D721Med (cell line): ENCODE measurements around the gene PTPN1.
"Not testable (repeated sequence)": the region's sequence is repeated elsewhere in the genome, so short reads cannot be mapped to it uniquely, and the experiment has no call there.

Experiments used
- DNase-seq: peaks from one replicate; pipeline ENCODE4 v3.0.0; 2011; ENCODE audit warnings: low spot score; ENCODE audit not compliant: insufficient read length
- FAIRE-seq: peaks from 2 replicates; lab custom pipeline; 2011; peaks lifted over from hg19 to GRCh38; lab: Jason Lieb, UNC
- CTCF ChIP-seq: IDR thresholded peaks from 2 replicates; pipeline ENCODE4 v1.5.1; 2012; ENCODE audit warnings: mild to moderate bottlenecking, control low read depth; ENCODE audit not compliant: insufficient read depth; ENCODE audit errors: missing control alignments

PTPN1 gene

GRCh38 chr20:50598074-50598473 lies 87.9 kb downstream of the PTPN1 start:
- TF ChIP-seq CTCF, result no peak
- no peak for FAIRE-seq
- DNase-seq, result no peak

GRCh38 chr20:50598768-50599167 lies 88.6 kb downstream of the PTPN1 start:
- not testable (repeated sequence) for DNase-seq, FAIRE-seq

GRCh38 chr20:50600281-50600895 lies 90.2 kb downstream of the PTPN1 start:
- no peak for TF ChIP-seq CTCF
- DNase-seq (no peak), FAIRE-seq (no peak)

- no peak for TF ChIP-seq CTCF
- FAIRE-seq, result no peak
- no peak for DNase-seq
Measured at GRCh38 chr20:50601511-50602431, 91.6 kb downstream of the PTPN1 start.

- DNase-seq (no peak), FAIRE-seq (no peak)
- no peak for TF ChIP-seq CTCF
Measured at GRCh38 chr20:50602432-50603088, 92.4 kb downstream of the PTPN1 start.

GRCh38 chr20:50604451-50604850 lies 94.3 kb downstream of the PTPN1 start:
- DNase-seq (no peak), FAIRE-seq (no peak)
- no peak for TF ChIP-seq CTCF

GRCh38 chr20:50605136-50605535 lies 95.0 kb downstream of the PTPN1 start:
- FAIRE-seq (no peak), DNase-seq (no peak)

More at GRCh38 chr20:50605136-50605535, 95.0 kb downstream of the PTPN1 start:
- no peak for TF ChIP-seq CTCF
